HG02763 (cell line): ENCODE measurements around the gene ABCA4.

Source experiments
- ATAC-seq: cut with Tn5 transposase; IDR thresholded peaks from one replicate; pipeline ENCODE4 v1.9.1; 2021; ENCODE audit warnings: mild to moderate bottlenecking, moderate library complexity; ENCODE audit not compliant: unreplicated experiment

Gene ABCA4

DNA sequence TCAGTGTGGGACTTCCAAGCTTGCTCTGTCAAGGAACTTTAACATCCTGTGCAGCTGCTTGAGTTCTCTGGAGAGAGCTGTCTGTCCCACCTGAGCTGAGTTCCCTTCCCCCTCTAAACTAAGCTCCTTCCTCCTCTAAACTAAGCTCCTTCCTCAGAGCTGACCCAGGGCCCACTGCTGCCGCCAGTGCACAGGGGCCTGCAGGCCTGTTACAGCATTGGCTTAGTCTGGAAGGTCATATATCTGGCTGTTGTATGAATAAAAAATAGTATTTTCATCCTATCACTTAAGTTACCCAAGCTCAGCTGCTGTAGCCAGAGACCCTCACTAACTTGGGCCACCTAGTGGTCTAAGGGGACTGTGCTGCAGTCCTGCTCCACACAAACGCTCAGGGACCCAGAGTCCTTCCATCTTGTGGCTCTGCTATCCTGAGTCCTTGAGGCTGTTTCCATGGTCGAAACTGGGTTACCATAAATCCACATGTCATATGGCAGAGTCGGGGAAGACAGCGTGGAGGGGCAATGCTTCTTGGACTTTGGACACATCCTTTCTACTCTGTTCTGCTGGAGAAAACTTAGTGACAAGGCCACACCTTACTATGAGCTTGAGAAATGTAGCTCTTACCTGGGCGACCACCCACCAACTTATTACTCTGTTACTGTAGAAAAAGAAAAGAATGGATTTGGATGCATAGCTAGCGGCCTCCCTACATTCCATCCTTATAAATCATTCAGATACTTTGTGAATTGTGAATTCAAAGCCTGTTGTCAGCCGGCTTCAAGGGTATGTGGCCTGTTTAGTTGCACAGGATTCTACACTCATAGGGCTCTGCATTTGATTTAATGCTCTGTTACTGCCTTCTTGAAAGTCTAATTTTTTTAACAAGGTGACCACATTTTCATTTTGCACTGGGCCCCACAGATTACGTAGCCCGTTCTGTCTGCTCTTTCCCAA, 140.4 kb downstream of the ABCA4 start:
- ATAC-seq: no peak

DNA sequence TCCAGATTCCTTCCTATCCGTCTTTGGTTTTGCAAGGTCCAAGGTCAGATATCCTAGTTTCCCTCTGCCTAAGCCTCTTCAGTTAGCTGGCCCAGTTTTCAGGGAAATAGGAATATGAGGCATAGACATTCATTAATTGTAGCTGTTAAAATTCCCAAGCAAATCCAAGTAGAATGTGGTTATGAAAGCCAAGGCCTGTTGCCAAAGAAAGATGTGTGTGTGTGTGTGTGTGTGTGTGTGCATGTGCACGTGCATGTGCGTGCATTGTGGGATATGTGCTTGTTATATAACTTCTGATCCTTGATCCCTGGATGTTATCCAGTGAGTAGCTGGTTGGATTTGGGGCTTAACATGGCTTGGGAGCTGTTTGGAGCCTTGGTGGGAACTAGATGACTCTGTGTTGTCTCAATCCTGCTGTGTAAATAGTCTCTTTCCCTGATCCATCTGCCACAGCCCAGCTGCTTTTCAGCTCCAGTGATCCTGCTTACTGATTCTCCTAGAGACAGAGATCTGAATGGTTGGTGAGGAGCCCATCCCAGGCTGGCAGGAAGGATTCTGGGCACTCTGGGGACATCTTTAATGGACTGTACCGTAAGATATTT, 141.1 kb downstream of the ABCA4 start:
- ATAC-seq: no peak

DNA sequence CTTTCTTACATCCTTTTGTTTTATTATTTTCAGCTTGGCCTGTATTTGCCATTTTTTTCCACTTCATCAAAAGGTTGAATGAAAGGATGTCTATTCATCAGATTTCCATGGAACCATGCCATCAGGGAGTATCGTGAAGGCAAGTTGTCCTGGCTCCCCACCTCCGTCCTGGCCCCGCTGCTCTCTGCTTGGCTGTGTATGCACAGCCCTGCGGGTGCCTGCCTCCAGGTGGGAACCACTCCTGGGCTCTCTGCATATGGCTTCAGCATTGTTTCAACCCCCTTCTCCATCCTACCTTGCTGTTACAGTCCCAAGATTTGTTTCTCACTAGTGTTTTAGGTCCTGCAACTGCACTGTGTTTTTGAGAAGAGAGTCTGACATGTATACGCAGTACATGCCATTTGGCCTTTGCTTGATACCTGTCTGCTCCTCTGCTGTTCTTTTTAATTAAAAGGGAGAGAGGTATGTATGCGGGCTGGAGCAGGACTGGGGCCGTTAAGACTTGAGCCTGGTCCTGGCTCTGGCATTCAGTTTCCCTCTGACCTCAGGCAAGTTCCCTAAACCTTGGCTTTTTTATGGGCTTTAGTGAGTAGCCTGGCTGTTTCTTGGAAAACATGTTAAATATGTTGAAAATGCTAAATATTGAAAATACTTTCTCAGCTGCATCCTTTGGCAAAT, 141.8 kb downstream of the ABCA4 start:
- no peak for ATAC-seq

DNA sequence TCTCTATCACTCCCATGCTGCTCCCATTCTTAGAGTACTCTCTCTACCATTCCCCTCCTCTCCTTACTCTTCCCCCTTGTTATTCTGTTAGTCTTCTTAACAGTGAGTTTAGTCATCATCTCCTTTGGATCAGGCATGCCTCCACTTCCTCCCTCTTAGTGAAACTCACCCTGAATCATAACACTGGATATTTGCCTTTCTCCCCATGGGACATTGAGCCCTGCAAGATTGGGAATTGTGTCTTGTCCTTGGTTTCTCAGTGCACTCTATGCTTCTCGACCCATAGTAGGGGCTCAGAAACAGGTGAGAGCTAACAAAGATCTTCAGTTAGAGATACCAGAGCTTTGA, 143.4 kb downstream of the ABCA4 start:
- ATAC-seq: no peak

DNA sequence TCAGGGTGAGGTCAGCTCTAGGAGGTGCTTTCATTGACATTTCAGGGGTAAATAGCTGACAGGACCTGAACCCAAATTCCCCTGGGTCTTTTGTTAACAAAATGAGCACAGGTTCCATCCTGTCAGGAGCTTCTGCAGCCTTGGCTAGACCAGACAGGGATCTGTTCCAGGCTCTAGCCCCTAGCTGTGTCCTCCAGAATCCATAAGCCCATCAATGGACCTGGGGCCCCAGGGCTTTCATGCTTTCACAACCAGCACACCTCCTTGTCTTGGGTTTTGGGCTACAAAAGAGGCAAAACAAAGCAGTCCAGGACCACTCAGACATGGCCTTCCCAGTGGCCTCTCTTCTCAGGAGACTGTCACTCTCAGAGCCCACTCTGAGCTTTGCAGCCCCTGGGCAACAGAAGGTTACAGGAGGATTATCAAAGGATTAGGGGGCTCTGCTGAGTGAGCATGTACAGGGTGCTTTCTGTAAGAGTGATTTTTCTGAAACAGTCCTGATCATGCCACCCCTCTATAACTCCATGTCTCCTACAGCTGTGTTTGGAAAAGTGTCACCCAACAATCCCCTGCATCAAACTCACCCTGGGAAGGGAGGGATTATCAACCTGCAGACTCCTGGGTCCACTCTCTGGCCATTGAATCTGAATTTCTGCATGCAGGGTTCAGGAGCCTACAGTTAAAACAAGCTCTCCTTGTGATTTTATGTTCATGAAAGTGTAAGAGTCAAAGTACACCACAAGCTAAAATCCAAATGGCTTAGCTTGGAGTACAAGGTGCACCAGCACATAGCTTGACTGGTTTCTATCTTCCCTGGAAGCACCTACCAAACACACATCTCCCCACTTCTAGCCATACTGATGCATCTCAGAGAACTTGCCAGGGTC, 144.0 kb downstream of the ABCA4 start:
- no peak for ATAC-seq

DNA sequence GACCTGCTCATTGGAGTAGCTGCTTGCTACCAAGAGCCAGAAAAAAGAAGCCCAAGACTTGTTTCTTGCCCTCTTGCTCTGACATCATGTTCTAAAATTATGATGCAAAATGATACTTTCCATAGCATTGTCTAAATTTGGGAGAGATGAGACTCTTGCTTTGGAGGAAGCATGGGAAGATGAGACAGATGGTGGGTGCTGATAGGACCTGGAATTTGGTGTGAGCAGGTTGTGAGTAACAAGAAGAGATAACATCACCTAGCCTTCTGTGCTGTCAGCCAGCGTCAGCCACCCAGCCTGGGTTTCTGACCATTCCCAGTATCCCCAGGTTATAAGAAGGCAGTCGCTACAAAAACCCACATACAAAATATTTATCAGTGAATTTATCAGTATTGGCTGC, 144.7 kb downstream of the ABCA4 start:
- ATAC-seq: no peak

DNA sequence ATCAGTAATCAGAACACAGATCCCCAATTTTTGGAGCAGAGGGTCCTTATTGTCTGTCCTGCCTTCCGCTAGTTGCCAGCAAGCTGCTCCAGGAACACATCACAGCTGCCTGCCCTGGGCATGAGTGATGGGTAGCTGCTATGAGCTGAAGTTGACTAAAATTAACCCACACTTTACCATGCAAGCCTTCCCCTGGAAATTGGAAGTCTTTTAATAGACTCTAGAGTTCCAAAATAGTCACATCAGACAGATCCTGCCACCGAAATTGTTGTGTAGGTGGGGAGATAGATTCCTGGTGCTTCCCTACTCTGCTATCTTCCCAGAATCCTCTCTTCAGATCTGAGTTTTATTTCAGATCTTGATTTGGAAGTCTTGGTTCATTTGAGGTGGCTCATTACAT, 148.6 kb downstream of the ABCA4 start:
- ATAC-seq: no peak

DNA sequence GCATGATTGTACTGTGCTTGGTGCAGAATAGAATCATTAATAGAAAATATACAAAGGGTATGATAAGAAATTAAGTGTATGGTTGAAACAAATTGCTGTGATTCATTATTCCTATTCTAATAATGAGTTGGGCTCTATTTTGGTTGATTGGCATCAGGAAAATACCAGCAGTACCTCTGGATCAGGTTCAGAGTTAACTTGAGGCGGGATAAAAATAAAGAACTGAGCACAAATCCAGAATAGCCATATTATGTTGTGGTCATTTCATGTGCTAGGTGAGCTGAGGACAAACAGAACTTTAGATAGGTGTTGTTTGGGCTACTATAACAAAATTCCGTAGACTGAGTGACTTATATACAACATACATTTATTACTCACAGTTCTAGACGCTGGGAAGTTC, 151.1 kb downstream of the ABCA4 start:
- no peak for ATAC-seq

DNA sequence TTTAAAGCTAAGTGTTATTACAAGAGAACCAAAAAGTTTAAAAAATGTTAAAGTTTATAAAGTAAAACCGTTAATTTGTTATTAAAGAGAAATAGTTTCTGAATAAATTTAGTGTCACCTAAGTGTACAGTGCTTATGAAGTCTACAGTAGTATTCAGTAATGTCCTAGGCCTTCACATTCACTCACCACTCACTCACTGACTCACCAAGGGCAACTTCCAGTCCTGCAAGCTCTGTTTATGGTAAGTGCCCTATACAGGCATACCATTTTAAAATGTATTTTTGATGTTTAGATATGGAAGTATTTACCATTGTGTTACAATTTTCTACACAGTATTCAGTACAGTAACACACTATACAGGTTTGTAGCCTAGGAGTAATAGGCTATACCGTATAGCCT, 151.6 kb downstream of the ABCA4 start:
- no peak for ATAC-seq

DNA sequence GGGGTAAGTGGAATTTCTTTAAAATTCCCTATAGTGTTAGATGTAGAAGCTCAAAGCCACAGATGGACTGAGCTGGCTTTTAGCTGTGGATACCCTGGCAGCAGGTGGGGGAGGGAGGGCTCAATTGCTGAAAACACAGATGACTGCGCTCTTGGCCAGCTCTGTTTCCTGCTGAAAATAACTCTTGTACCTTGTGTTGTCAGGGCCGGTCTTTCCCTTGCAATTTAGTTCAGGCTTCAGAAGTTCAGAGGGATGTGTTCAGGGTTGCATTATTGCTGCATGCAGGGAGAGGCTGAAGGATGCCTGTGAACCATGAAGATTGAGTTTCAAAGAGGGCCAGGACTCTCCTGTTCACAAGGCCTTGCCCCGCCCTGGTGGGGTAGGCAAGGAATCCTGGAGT, 153.6 kb downstream of the ABCA4 start:
- ATAC-seq: no peak

DNA sequence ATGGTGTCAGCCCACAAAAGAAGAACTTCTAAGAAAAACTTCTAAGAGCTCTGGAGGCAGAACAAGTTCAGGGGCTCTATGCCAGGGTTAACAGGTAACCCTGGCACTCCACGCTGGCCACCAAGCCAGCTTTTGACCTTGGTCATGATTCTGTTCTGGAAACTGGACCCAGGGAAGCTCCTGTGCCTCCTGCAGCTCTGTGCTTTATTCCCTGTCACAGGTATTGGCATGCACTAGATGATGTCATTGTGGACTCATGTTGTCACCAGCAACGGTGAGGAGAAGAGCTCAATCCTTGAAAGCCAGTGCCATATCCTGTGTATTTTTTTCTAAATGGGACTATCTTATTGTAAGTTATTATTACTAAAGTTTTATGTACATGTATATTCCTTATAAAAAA, 155.1 kb downstream of the ABCA4 start:
- ATAC-seq: no peak

DNA sequence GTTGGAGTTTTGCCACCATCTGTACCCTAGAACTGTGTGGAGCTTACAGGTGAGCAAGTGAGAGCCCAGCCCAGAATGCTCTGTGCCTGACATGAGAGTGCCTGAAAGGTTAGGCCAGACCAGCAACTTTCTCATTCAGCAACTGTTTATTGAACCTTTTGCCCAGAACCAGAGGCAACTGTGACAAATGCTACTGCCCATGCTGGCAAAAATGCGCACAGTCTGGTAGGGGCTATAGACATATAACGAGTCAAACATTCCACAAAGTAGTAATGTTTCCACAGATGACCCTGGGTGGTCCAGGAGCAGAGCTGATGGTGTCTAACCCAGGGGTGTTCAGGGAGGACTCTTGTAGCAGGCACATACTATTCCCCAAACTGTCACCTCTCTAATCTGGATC, 155.7 kb downstream of the ABCA4 start:
- ATAC-seq: no peak

DNA sequence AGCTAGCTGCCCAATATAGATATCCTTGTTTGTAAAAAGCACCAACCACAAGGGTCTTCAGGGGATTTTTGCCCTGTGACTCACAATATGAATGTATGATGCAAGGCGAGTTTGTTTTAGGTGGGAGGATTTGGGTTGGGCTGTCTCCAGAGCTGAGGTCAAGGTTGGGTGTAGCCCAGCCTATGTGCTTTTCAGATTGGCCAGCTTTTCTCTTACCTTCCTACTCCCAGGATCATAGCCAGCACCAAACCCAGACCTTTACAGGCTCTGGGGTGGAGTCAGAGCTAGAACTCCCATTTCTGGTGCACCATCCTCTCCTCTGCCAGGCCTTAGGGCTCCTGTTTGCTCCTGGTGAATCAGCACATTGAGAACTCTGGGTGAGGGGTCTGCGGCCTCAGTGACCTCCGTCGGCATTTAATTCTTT, 156.2 kb downstream of the ABCA4 start:
- no peak for ATAC-seq

DNA sequence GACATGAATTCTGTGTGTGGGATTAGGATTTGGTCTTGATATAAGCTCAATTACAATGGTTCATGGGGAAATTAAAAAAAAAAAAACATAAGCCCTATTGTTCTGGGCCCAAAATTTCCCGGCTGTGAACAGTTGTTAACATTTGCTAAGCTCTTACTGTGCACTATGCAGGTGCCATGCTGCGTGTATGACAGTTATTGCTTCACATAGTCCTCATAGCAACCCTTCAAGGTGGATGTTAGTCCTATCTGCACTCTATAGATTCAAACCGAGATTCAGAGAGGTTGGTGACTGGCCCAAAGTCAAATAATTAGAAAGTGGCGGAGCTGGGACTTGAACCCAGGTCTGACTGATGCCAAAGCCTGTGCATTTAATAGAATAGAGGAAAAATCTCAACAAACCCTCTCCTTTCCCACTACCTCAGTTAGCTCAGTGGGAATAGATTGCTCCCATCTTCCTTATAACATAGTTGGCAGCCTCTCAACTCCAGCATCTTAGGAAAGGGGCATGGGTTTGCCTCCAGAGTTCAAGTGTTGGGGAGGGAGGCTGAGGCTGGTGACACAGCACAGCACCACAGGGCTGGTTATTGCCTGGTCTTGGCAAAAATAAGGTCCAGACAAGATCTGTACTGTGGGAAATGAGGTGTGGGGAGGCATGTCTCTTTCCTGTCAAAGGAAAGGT, 156.7 kb downstream of the ABCA4 start:
- no peak for ATAC-seq

DNA sequence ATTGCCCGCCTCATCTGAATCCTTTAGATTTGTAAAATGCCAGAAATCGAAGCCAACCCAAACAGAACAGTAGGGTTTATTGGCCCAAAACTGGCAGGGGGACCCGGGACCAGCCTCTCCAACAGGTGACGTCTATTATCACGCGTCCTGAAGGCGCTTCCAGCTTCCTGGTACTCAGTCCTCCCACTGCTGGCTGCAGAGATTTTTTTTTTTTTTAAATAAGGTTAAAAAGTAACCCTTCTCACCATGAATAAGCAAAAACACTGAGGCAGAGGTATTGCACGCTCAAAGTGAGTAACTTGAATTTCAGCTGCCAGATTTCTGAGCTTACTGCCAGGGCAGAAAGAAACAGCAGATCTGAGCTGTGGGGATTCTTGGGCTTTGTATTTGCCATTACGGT, 157.4 kb downstream of the ABCA4 start:
- ATAC-seq: no peak

DNA sequence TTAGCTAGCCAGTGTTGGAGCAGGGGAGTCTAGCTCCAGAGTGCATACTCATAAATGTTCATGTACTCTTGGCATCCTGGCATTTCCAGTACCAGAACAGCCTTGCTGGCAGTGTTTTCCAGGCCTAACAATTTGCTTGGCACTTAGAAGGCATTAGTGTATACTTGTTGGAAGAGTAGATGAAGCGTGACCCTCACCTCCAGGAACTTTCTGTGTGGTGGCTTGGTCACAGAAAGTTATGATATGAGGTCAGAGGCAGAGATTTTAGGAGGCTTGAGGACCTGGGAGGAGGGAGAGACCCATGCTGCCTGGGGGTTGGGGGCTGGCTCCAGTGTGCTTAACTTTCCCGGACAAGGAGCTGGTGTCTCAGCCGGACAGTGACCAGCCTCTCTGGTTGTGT, 159.0 kb downstream of the ABCA4 start:
- ATAC-seq: no peak

DNA sequence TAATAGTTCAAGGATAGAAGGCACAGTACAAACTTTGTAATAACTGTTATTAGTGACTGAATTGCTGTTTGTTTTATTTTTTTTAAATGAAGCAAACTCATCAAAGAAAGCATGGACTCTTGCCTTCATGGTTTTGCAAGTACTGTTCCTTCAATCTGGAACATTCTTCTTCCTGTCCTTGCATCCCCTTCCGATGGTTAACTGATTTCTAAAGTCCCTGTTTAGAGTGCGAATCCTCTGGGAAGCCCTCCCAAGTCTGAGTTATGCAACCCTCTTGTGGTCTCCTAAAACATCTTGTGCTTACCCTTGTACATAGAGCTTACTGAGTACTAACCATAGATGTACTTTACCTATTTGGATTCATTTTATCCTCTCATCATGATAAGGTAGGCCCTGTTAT, 159.5 kb downstream of the ABCA4 start:
- no peak for ATAC-seq

DNA sequence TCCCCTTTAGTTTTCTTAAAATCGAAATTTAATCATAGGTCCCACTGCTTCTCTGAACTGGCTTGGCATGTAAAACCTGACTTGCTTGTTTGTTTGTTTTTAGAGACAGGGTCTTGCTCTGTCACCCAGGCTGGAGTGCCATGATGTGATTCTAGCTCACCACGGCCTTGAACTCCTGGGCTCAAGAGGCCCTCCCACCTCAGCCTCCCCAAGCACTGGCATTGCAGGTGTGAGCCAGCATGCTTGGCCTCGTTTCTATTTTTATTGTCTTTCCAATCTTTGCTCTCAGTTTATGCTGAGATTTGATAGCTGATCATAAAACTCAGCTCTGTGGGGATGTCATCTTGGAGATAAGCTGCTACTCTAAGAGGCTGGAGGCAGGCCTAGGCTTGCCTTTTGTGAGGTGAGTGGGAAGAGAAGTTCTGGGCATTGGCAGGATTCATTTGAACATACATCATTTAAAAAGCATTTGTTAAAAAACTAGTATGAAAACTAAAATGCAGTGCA, 160.3 kb downstream of the ABCA4 start:
- no peak for ATAC-seq

DNA sequence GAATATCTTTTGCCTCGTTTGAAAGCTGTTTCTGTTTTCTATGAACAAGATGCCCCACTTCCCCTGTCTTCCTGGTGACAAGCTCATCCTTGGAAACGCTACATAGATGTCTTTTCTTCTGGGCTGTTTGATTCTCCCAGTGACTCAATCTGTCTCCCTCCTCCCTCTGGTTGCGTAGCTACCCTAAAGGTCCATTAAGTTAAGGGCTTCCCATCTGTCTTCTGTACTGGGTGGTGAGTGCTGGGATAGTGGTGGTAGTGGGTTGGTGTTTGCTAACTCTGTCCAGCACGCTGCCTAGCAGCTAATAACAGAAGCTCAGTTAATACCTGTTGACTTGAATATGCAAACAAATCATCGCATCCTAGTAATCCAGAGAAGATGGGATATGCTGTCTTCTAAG, 161.5 kb downstream of the ABCA4 start:
- no peak for ATAC-seq

DNA sequence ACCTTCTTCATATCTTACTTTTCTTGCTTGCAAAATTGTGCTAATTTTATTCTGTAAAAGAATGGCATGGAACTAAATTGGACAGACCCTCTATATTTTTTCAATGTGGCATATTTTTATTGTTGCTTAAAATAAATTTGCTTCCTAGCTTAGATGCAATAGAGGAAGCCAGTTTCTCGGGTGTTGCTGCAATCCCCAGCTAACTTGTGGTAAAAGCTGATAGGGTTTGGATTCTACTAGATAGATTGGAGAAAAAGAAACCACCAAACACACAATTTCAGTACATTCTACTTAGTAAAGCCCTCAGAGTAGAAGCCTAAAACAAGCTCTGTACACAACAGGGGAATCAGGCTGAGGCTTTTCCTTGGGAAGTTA, 162.2 kb downstream of the ABCA4 start:
- no peak for ATAC-seq
